HFFc6 (cell line): ENCODE data around the gene ATXN7L1. TPM values are rescaled to one million over a fixed set of nuclear protein-coding genes. Genes with fewer than 3 reads are reported as not detected.

ENCODE experiments used
- DNase-seq: peaks from one replicate; pipeline ENCODE4 v3.0.0-alpha.2; 2018
- H3K27ac Mint-ChIP-seq: 2 replicates; pipeline ENCODE4 v1.8.0; 2020; ENCODE audit warnings: mild to moderate bottlenecking, mixed read lengths
- H3K27me3 Mint-ChIP-seq: 2 replicates; pipeline ENCODE4 v1.8.0; 2021; ENCODE audit warnings: mild to moderate bottlenecking, moderate library complexity, mixed read lengths; ENCODE audit not compliant: insufficient read depth
- H3K36me3 Mint-ChIP-seq: 2 replicates; pipeline ENCODE4 v1.8.0; 2021; ENCODE audit warnings: low read depth, mixed read lengths
- H3K4me1 Mint-ChIP-seq: 2 replicates; pipeline ENCODE4 v1.8.0; 2020; ENCODE audit warnings: low read depth, mixed read lengths
- H3K4me3 Mint-ChIP-seq: 2 replicates; pipeline ENCODE4 v1.8.0; 2020; ENCODE audit warnings: mild to moderate bottlenecking, moderate library complexity, mixed read lengths
- H3K9me3 Mint-ChIP-seq: 2 replicates; pipeline ENCODE4 v1.8.0; 2020; ENCODE audit warnings: mild to moderate bottlenecking, mixed read lengths
- total RNA-seq, 6 experiments: library from RNA; stranded (reverse); fragmentation: NEBNext Ultra II Directional; extraction: Animal tissue kit (Norgen Biotek cat#: 25700); gene quantifications; 2 replicates in 1 of 6; 3 replicates in 5 of 6; pipeline ENCODE4 v1.2.3, GENCODE V29; 2021
- TF ChIP-seq, protein P1 (sequence below): fragments of 200-600 bp; sonication (generic); IDR thresholded peaks from 2 replicates; pipeline ENCODE4 v1.5.0; 2021; ENCODE audit warnings: antibody characterized with exemption, mild to moderate bottlenecking

ATXN7L1 gene
- total RNA-seq, 6 experiments from 2014 or later = 8.4 to 11.4 (median 9.8) TPM

DNA sequence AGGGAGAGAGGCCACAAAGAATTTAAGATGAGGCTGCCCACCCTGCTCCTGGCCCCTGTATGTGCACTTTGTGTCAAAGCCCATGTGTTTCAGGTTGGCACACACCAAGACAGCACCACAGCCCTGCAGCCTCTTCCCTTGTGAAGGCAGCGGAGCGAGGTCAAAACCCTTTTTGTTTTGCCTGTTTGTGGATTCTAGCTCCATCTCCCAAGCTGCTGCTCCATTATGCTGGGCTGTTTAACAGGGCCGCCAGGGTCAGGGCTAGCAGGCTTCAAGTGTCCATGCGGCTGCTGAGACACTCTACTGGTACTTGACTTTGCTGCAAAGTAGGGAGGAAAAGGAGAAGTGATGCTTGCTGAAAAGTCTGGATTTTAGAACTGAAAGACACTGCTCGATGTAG lies 152.8 kb downstream of the ATXN7L1 start:
- Mint-ChIP-seq H3K4me1 (peaks cover 4% of the 10 kb centered on the region), H3K9me3 (no peaks in the 10 kb centered on the region), H3K27me3 (no peaks in the 10 kb centered on the region), H3K36me3 (no peaks in the 10 kb centered on the region), H3K4me3 (no peak overlapping the region), H3K27ac (no peak overlapping the region)
- TF ChIP-seq, protein P1, sequence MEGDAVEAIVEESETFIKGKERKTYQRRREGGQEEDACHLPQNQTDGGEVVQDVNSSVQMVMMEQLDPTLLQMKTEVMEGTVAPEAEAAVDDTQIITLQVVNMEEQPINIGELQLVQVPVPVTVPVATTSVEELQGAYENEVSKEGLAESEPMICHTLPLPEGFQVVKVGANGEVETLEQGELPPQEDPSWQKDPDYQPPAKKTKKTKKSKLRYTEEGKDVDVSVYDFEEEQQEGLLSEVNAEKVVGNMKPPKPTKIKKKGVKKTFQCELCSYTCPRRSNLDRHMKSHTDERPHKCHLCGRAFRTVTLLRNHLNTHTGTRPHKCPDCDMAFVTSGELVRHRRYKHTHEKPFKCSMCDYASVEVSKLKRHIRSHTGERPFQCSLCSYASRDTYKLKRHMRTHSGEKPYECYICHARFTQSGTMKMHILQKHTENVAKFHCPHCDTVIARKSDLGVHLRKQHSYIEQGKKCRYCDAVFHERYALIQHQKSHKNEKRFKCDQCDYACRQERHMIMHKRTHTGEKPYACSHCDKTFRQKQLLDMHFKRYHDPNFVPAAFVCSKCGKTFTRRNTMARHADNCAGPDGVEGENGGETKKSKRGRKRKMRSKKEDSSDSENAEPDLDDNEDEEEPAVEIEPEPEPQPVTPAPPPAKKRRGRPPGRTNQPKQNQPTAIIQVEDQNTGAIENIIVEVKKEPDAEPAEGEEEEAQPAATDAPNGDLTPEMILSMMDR = no peak
- DNase-seq = no peak

DNA sequence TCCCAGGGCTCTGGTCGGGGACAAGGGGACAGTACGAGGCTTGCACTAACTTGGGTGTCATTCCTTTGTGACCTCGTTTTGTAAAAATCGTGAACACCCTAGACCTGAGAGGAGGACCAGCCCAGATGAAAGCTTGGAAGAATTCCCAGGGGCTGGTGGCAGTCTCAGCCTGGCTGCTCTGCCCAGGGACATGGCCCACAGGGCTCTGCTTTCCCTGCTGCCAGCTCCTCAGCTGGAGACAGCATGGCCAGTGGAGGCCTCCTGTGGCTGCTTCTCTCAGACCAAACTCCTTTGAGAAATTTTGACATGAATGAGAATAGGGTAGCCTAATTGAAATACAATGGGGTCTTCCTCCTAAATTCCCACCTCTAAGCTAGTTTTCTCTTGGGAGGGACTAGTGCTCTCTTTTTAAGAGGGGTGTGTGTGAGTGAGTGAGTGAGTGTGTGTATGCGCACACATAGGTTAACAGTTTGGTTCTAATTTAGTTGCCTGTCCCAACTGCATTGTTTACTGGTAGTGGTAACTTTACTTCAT lies 154.8 kb downstream of the ATXN7L1 start:
- no peaks in the 10 kb centered on the region for H3K27me3 Mint-ChIP-seq
- peaks cover 6% of the 10 kb centered on the region for H3K4me1 Mint-ChIP-seq
- H3K36me3 Mint-ChIP-seq = no peaks in the 10 kb centered on the region
- H3K9me3 Mint-ChIP-seq = no peaks in the 10 kb centered on the region
- no peak overlapping the region for H3K4me3 Mint-ChIP-seq
- TF ChIP-seq, protein P1 = no peak
- H3K27ac Mint-ChIP-seq = no peak overlapping the region
- no peak for DNase-seq

DNA sequence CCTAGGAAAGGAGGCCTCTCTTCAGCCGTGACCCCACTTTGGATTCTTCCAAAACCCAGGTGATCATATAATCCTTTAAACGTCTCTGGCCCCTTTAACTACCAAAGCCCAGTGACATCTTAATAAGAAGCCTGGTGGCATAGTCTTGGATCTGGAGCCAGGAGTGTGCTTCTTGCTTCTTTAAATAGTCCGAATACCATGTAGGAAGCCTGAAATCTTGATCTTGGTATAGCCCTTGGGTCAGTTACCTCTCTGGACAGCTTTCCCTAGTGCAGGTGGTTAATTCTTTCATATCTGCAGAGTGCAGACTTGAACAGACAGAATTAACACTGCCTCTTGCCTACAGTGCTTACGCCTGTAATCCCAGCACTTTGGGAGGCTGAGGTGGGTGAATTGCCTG lies 156.5 kb downstream of the ATXN7L1 start:
- DNase-seq = no peak
- Mint-ChIP-seq H3K27me3 (no peaks in the 10 kb centered on the region), H3K27ac (no peak overlapping the region), H3K4me1 (peaks cover 16% of the 10 kb centered on the region), H3K36me3 (no peaks in the 10 kb centered on the region), H3K9me3 (no peaks in the 10 kb centered on the region), H3K4me3 (no peak overlapping the region)
- TF ChIP-seq, protein P1 = no peak

DNA sequence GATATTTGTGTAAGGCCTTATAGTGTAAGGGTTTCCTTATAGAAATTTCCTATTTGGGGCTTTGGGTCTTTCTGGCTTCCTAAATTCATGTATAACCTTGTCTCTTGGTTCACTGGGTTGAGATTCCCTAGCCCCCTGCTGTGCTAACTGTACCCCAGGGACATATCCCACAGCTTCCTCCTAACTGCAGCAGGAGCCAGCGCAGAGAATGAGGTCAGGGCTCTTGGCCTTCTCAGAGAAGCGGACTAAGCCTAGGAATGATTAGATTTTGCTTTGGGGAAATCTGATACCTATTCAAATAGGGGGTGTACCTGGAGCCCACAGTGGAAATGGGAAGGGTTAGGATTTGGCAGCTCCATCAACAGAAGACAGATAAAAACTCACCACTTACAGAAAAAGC lies 157.0 kb downstream of the ATXN7L1 start:
- H3K4me1 Mint-ChIP-seq = peaks cover 21% of the 10 kb centered on the region
- no peaks in the 10 kb centered on the region for H3K9me3 Mint-ChIP-seq
- no peak for DNase-seq
- no peak overlapping the region for H3K27ac Mint-ChIP-seq
- no peaks in the 10 kb centered on the region for H3K27me3 Mint-ChIP-seq
- TF ChIP-seq, protein P1 = no peak
- H3K36me3 Mint-ChIP-seq = no peaks in the 10 kb centered on the region
- H3K4me3 Mint-ChIP-seq = no peak overlapping the region

DNA sequence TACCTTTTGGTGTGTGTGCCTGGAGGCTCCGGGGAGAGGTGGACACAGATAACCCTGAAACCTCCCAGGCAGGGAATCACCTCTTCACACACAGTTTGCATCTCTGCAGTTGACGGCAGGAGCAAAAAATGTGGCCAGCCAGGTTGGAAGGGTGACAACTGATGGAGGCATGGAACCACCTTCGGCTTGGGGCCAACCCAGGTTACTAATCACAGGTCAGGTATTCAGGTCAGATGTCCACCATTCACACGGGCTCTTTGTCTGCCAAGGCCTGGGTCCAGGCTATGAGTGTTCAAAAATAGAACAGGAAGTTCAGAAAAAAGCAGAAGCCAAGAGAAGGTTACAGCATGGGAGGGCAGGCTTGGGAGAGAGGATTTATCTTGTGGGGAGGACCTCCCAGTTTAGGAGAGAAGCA lies 157.9 kb downstream of the ATXN7L1 start:
- Mint-ChIP-seq H3K36me3 (no peaks in the 10 kb centered on the region), H3K9me3 (no peaks in the 10 kb centered on the region), H3K27me3 (no peaks in the 10 kb centered on the region), H3K27ac (no peak overlapping the region), H3K4me3 (no peak overlapping the region), H3K4me1 (peaks cover 30% of the 10 kb centered on the region)
- TF ChIP-seq, protein P1 = no peak
- DNase-seq = no peak

DNA sequence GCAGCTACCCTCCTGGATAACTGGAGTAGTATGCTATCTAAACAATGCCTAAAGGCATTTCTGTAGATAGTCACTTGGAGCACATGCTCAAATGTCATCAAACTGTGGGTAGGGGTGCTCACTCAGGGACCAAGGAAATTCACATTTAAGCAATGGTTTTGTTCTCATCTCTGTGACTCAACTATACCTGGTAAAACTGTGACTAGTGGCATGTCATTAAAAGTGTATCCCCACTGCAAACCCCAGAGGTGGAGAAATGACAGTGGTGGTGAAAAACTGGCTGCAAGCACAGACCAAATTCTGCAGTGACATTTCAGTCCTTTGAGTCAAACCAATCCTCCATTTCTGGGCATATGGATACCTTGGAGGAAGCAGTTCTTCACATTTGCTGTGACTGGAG lies 160.9 kb downstream of the ATXN7L1 start:
- Mint-ChIP-seq H3K4me3 (no peak overlapping the region), H3K27ac (no peak overlapping the region), H3K36me3 (peaks cover 23% of the 10 kb centered on the region), H3K4me1 (peaks cover 43% of the 10 kb centered on the region), H3K27me3 (no peaks in the 10 kb centered on the region; the same call in 1 of the 2 replicates), H3K9me3 (peaks cover 21% of the 10 kb centered on the region)
- TF ChIP-seq, protein P1 = no peak
- no peak for DNase-seq
